H9 (cell line): ENCODE data around the gene TSPO. TPM values are rescaled to one million over a fixed set of nuclear protein-coding genes. Genes with fewer than 3 reads are reported as not detected.

Source experiments
- DNase-seq: peaks from one replicate; pipeline ENCODE4 v3.0.0-alpha.2; 2017
- H2AFZ ChIP-seq: one replicate; pipeline ENCODE4 v1.6.1; 2013; ENCODE audit warnings: mild to moderate bottlenecking, low read length, control low read depth, moderate library complexity
- H2AK5ac ChIP-seq: 2 replicates; pipeline ENCODE4 v1.6.1; 2013; ENCODE audit warnings: low read length, control low read depth, mixed read lengths; ENCODE audit not compliant: insufficient read length
- H2BK120ac ChIP-seq: one replicate; pipeline ENCODE4 v1.6.1; 2013; ENCODE audit warnings: low read depth, mild to moderate bottlenecking, low read length, control low read depth, inconsistent platforms; ENCODE audit not compliant: poor library complexity, severe bottlenecking
- H2BK12ac ChIP-seq: 2 replicates; pipeline ENCODE4 v1.6.1; 2013; ENCODE audit warnings: low read length, control low read depth, mixed read lengths, low read depth; ENCODE audit not compliant: insufficient read length
- H2BK15ac ChIP-seq: 2 replicates; pipeline ENCODE4 v1.6.1; 2013; ENCODE audit warnings: low read depth, low read length, control low read depth
- H2BK20ac ChIP-seq: one replicate; pipeline ENCODE4 v1.6.1; 2013; ENCODE audit warnings: low read depth, mild to moderate bottlenecking, low read length, control low read depth, inconsistent platforms; ENCODE audit not compliant: poor library complexity, severe bottlenecking
- H2BK5ac ChIP-seq: 2 replicates; pipeline ENCODE4 v1.6.1; 2013; ENCODE audit warnings: low read length, control low read depth, mixed read lengths; ENCODE audit not compliant: insufficient read length
- H3K14ac ChIP-seq: 2 replicates; pipeline ENCODE4 v1.6.1; 2013; ENCODE audit warnings: low read length, control low read depth; ENCODE audit not compliant: insufficient read depth
- H3K18ac ChIP-seq: 2 replicates; pipeline ENCODE4 v1.6.1; 2013; ENCODE audit warnings: low read depth, mild to moderate bottlenecking, mixed read lengths, low read length, control low read depth; ENCODE audit not compliant: insufficient read length
- H3K23ac ChIP-seq: 2 replicates; pipeline ENCODE4 v1.6.1; 2013; ENCODE audit warnings: low read length, control low read depth, mixed read lengths, low read depth; ENCODE audit not compliant: insufficient read length
- H3K23me2 ChIP-seq: 2 replicates; pipeline ENCODE4 v1.6.1; 2013; ENCODE audit warnings: low read depth, mild to moderate bottlenecking, mixed read lengths, low read length, control low read depth; ENCODE audit not compliant: insufficient read length, poor library complexity, severe bottlenecking
- H3K27ac ChIP-seq: 2 replicates; pipeline ENCODE4 v1.5.1; 2013; ENCODE audit warnings: low read length, control low read depth, mixed read lengths, low read depth; ENCODE audit not compliant: insufficient read length
- H3K27me3 ChIP-seq: 2 replicates; pipeline ENCODE4 v1.6.1; 2013; ENCODE audit warnings: low read length, control low read depth, inconsistent platforms; ENCODE audit not compliant: insufficient read depth
- H3K4ac ChIP-seq: 2 replicates; pipeline ENCODE4 v1.6.1; 2013; ENCODE audit warnings: low read depth, mild to moderate bottlenecking, control low read depth, inconsistent platforms, low read length, moderate library complexity
- H3K4me1 ChIP-seq: 2 replicates; pipeline ENCODE4 v1.6.1; 2013; ENCODE audit warnings: low read length, control low read depth, inconsistent platforms; ENCODE audit not compliant: insufficient read depth
- H3K4me2 ChIP-seq: 2 replicates; pipeline ENCODE4 v1.6.1; 2013; ENCODE audit warnings: low read length, control low read depth, mixed read lengths; ENCODE audit not compliant: insufficient read length, insufficient read depth
- H3K56ac ChIP-seq: 2 replicates; pipeline ENCODE4 v1.6.1; 2013; ENCODE audit warnings: low read depth, mild to moderate bottlenecking, mixed read lengths, low read length, control low read depth; ENCODE audit not compliant: insufficient read length
- H3K79me1 ChIP-seq: 2 replicates; pipeline ENCODE4 v1.6.1; 2013; ENCODE audit warnings: low read depth, mild to moderate bottlenecking, moderate library complexity, low read length, control low read depth, inconsistent platforms; ENCODE audit not compliant: insufficient read depth, poor library complexity, severe bottlenecking
- H3K79me2 ChIP-seq: 2 replicates; pipeline ENCODE4 v1.6.1; 2013; ENCODE audit warnings: low read length, control low read depth, inconsistent platforms; ENCODE audit not compliant: insufficient read depth
- H3K9ac ChIP-seq: 2 replicates; pipeline ENCODE4 v1.6.1; 2013; ENCODE audit warnings: low read length, control low read depth, mixed read lengths; ENCODE audit not compliant: insufficient read length; ENCODE audit errors: extremely low read depth
- H3K9me3 ChIP-seq: one replicate; pipeline ENCODE4 v1.6.1; 2013; ENCODE audit warnings: low read depth, low read length, inconsistent platforms; ENCODE audit not compliant: control insufficient read depth
- H3T11ph ChIP-seq: one replicate; pipeline ENCODE4 v1.6.1; 2013; ENCODE audit warnings: mild to moderate bottlenecking, low read length, control low read depth, inconsistent platforms
- H4K20me1 ChIP-seq: one replicate; pipeline ENCODE4 v1.6.1; 2013; ENCODE audit not compliant: control insufficient read depth, insufficient read length, insufficient read depth
- H4K5ac ChIP-seq: 2 replicates; pipeline ENCODE4 v1.6.1; 2013; ENCODE audit warnings: low read depth, mild to moderate bottlenecking, mixed read lengths, low read length, control low read depth; ENCODE audit not compliant: insufficient read length
- H4K8ac ChIP-seq: replicated peaks from 2 replicates; pipeline ENCODE4 v1.6.1; 2013; ENCODE audit warnings: low read length, control low read depth, mixed read lengths, low read depth; ENCODE audit not compliant: insufficient read length
- H4K91ac ChIP-seq: 2 replicates; pipeline ENCODE4 v1.6.1; 2013; ENCODE audit warnings: low read depth, mild to moderate bottlenecking, moderate library complexity, mixed read lengths, low read length, control low read depth; ENCODE audit not compliant: insufficient read length
- H3K27ac Mint-ChIP-seq, 3 experiments: 2 replicates in 2 of 3; 3 replicates in 1 of 3; pipeline ENCODE4 v1.8.0; 2020 to 2021; ENCODE audit warnings: mixed read lengths in 3 of 3, mild to moderate bottlenecking in 1 of 3, moderate library complexity in 1 of 3
- H3K27me3 Mint-ChIP-seq: 2 replicates; pipeline ENCODE4 v1.8.0; 2021; ENCODE audit warnings: low read depth, mild to moderate bottlenecking, moderate library complexity, mixed read lengths
- H3K36me3 Mint-ChIP-seq, 3 experiments: 2 replicates in 2 of 3; 3 replicates in 1 of 3; pipeline ENCODE4 v1.8.0; 2020 to 2021; ENCODE audit warnings: low read depth in 3 of 3, mixed read lengths in 3 of 3; ENCODE audit not compliant: insufficient read depth in 1 of 3
- H3K4me1 Mint-ChIP-seq, 2 experiments: 2 replicates each; pipeline ENCODE4 v1.8.0; 2020; ENCODE audit warnings: mixed read lengths in 2 of 2
- H3K4me3 Mint-ChIP-seq, 2 experiments: 2 replicates in 1 of 2; 3 replicates in 1 of 2; pipeline ENCODE4 v1.8.0; 2020 to 2021; ENCODE audit warnings: mild to moderate bottlenecking in 2 of 2, mixed read lengths in 2 of 2, moderate library complexity in 1 of 2
- H3K9me3 Mint-ChIP-seq, 2 experiments: 2 replicates in 1 of 2; 3 replicates in 1 of 2; pipeline ENCODE4 v1.8.0; 2020; ENCODE audit warnings: mild to moderate bottlenecking in 2 of 2, mixed read lengths in 2 of 2, moderate library complexity in 1 of 2
- WGBS: extraction: QIAGEN DNeasy Blood & Tissue Kit; methylation state at CpG from one replicate; pipeline ENCODE4 v1.1.7; 2013; ENCODE audit warnings: missing lambda C conversion rate, low lambda C conversion rate, mixed read lengths; ENCODE audit not compliant: insufficient read length; ENCODE audit errors: extremely low coverage; 5-methylcytosine and 5-hydroxymethylcytosine counted together
- total RNA-seq: library from RNA; stranded (reverse); gene quantifications from 2 replicates; pipeline ENCODE4 v1.2.1, GENCODE V29; 2021
- TF ChIP-seq, protein P1 (sequence below): fragments of 200-600 bp; sonication (generic); conservative IDR thresholded peaks from 3 replicates; pipeline ENCODE4 v1.8.0; 2021; ENCODE audit warnings: antibody characterized with exemption, mild to moderate bottlenecking

TSPO gene
- total RNA-seq, 1 experiment from 2014 or later, result 14.8 TPM

DNA sequence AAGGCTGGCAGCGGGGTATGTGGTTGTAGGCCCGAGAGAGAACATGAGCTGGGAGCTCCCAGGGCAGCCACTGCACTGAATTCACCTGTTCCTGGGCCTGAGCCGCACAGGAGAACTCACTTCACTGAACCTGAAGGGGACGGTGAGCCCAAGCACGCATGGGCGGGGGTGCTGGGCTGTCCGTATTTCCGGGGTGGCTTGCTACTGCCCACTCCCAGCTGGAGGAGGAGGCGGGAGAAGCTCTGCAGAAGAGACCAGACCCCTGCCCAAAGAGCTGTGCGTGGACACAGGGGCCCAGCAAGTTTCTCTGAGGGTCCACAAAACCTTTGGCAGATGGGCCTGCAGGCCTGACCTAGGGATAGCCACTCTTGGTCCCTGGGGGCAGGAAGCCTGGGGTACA lies 30.8 kb downstream of the TSPO start:
- Histone ChIP-seq H3K27me3 (no peaks in the 10 kb centered on the region), H2AFZ (no peak overlapping the region), H2BK120ac (no peak overlapping the region), H3K9me3 (no peaks in the 10 kb centered on the region), H2BK15ac (no peak overlapping the region), H3K23ac (no peak overlapping the region), H3T11ph (no peak overlapping the region), H2BK20ac (no peak overlapping the region), H2AK5ac (no peak overlapping the region), H3K4me1 (peaks cover 4% of the 10 kb centered on the region; the same call in 1 of the 2 replicates), H4K8ac (no peak overlapping the region), H4K20me1 (no peaks in the 10 kb centered on the region), H3K27ac (no peak overlapping the region), H3K4me2 (no peak overlapping the region), H4K91ac (no peak overlapping the region), H3K9ac (no peak overlapping the region), H3K56ac (no peak overlapping the region), H3K79me2 (peaks cover 7% of the 10 kb centered on the region), H3K23me2 (peaks cover 9% of the 10 kb centered on the region), H4K5ac (no peak overlapping the region), H3K14ac (no peak overlapping the region), H3K4ac (no peak overlapping the region), H2BK5ac (no peak overlapping the region), H3K79me1 (no peaks in the 10 kb centered on the region), H3K18ac (no peak overlapping the region), H2BK12ac (no peak overlapping the region)
- no peaks in the 10 kb centered on the region for H3K27me3 Mint-ChIP-seq
- no peaks in the 10 kb centered on the region for H3K9me3 Mint-ChIP-seq
- H3K4me3 Mint-ChIP-seq, result no peak overlapping the region
- H3K27ac Mint-ChIP-seq, result no peak overlapping the region; a peak in 1 of 7 replicates
- no peak for DNase-seq
- no CpG with 5 or more reads among the region's 10 CpGs for WGBS
- H3K4me1 Mint-ChIP-seq, result peaks cover 15 to 17% of the 10 kb centered on the region in 2 experiments
- peaks cover 31 to 53% (median 49%) of the 10 kb centered on the region in 3 experiments for H3K36me3 Mint-ChIP-seq
- TF ChIP-seq, protein P1, sequence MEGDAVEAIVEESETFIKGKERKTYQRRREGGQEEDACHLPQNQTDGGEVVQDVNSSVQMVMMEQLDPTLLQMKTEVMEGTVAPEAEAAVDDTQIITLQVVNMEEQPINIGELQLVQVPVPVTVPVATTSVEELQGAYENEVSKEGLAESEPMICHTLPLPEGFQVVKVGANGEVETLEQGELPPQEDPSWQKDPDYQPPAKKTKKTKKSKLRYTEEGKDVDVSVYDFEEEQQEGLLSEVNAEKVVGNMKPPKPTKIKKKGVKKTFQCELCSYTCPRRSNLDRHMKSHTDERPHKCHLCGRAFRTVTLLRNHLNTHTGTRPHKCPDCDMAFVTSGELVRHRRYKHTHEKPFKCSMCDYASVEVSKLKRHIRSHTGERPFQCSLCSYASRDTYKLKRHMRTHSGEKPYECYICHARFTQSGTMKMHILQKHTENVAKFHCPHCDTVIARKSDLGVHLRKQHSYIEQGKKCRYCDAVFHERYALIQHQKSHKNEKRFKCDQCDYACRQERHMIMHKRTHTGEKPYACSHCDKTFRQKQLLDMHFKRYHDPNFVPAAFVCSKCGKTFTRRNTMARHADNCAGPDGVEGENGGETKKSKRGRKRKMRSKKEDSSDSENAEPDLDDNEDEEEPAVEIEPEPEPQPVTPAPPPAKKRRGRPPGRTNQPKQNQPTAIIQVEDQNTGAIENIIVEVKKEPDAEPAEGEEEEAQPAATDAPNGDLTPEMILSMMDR, result no peak
